Mesodermal cell (in vitro differentiated cells): ENCODE data around the gene CELF4.

Source experiments
- H3K27ac ChIP-seq: 2 replicates; pipeline ENCODE4 v1.7.0; 2013; ENCODE audit warnings: mild to moderate bottlenecking, low read depth, low read length, moderate library complexity; ENCODE audit not compliant: severe bottlenecking
- H3K36me3 ChIP-seq: 2 replicates; pipeline ENCODE4 v1.7.1; 2013; ENCODE audit warnings: mild to moderate bottlenecking, low read length, moderate library complexity; ENCODE audit not compliant: control insufficient read depth, insufficient read depth
- H3K4me1 ChIP-seq: one replicate; pipeline ENCODE4 v1.7.1; 2013; ENCODE audit warnings: mild to moderate bottlenecking, low read length; ENCODE audit not compliant: insufficient read depth, control insufficient read depth, poor library complexity, severe bottlenecking
- H3K4me3 ChIP-seq: 2 replicates; pipeline ENCODE4 v1.7.0; 2013; ENCODE audit warnings: low read length, control low read depth, mild to moderate bottlenecking; ENCODE audit not compliant: insufficient read depth, poor library complexity, severe bottlenecking; ENCODE audit errors: extremely low read depth
- H3K9me3 ChIP-seq: 2 replicates; pipeline ENCODE4 v1.7.1; 2013; ENCODE audit warnings: mild to moderate bottlenecking, low read length, moderate library complexity; ENCODE audit not compliant: control insufficient read depth
- WGBS, 2 experiments: methylation state at CpG; one replicate each; pipeline ENCODE4 v1.1.5; 2013; ENCODE audit warnings: missing lambda C conversion rate in 2 of 2; ENCODE audit not compliant: insufficient coverage in 2 of 2; 5-methylcytosine and 5-hydroxymethylcytosine counted together

The CELF4 gene

GRCh38 chr18:37572736-37573135, 7.1 kb upstream of the CELF4 start:
- H3K4me3 ChIP-seq = no peak overlapping the region
- H3K9me3 ChIP-seq = no peaks in the 10 kb centered on the region
- H3K4me1 ChIP-seq = peaks cover 11% of the 10 kb centered on the region
- 81 to 89% methylated on average over 2 of the region's 3 CpGs for whole genome bisulfite sequencing, 2 experiments
- H3K27ac ChIP-seq = no peak overlapping the region
- H3K36me3 ChIP-seq = no peaks in the 10 kb centered on the region

GRCh38 chr18:37571266-37571665, 5.7 kb upstream of the CELF4 start:
- peaks cover 12% of the 10 kb centered on the region for H3K4me1 ChIP-seq
- H3K4me3 ChIP-seq = no peak overlapping the region
- no peaks in the 10 kb centered on the region for H3K36me3 ChIP-seq
- no peak overlapping the region for H3K27ac ChIP-seq
- no peaks in the 10 kb centered on the region for H3K9me3 ChIP-seq
- WGBS, 2 experiments = 81 to 82% methylated on average over 3 of the region's 5 CpGs

- WGBS, 2 experiments = 48 to 70% methylated on average over 4 of the region's 5 CpGs
- no peak overlapping the region for H3K27ac ChIP-seq
- no peaks in the 10 kb centered on the region for H3K9me3 ChIP-seq
- H3K4me1 ChIP-seq = peaks cover 12% of the 10 kb centered on the region
- no peak overlapping the region for H3K4me3 ChIP-seq
- no peaks in the 10 kb centered on the region for H3K36me3 ChIP-seq
Measured at GRCh38 chr18:37570336-37570930, 4.8 kb upstream of the CELF4 start.

GRCh38 chr18:37568671-37569070, 3.1 kb upstream of the CELF4 start:
- Histone ChIP-seq H3K36me3 (no peaks in the 10 kb centered on the region), H3K4me3 (no peak overlapping the region), H3K27ac (no peak overlapping the region), H3K4me1 (peaks cover 8% of the 10 kb centered on the region), H3K9me3 (no peaks in the 10 kb centered on the region)
- 69 to 80% methylated on average over 1 to 2 of the region's 4 CpGs for WGBS, 2 experiments

- Histone ChIP-seq H3K36me3 (no peaks in the 10 kb centered on the region), H3K4me1 (peaks cover 8% of the 10 kb centered on the region), H3K27ac (no peak overlapping the region), H3K4me3 (no peak overlapping the region), H3K9me3 (no peaks in the 10 kb centered on the region)
- WGBS, 2 experiments = 36 to 70% methylated on average over 4 to 9 of the region's 10 CpGs
Measured at GRCh38 chr18:37567994-37568359, 2.4 kb upstream of the CELF4 start.

- no peaks in the 10 kb centered on the region for H3K36me3 ChIP-seq
- H3K4me1 ChIP-seq = peaks cover 8% of the 10 kb centered on the region
- no peak overlapping the region for H3K27ac ChIP-seq
- H3K9me3 ChIP-seq = no peaks in the 10 kb centered on the region
- peak overlapping the region; percentile 44 for H3K4me3 ChIP-seq
- 5 to 10% methylated on average over 21 to 53 of the region's 72 CpGs for WGBS, 2 experiments
Measured at GRCh38 chr18:37567061-37567993, 1.7 kb upstream of the CELF4 start.

GRCh38 chr18:37566479-37567060, 972 bp upstream of the CELF4 start:
- H3K27ac ChIP-seq = no peak overlapping the region
- no peaks in the 10 kb centered on the region for H3K9me3 ChIP-seq
- H3K4me1 ChIP-seq = peaks cover 8% of the 10 kb centered on the region
- H3K36me3 ChIP-seq = no peaks in the 10 kb centered on the region
- WGBS, 2 experiments = 1 to 3% methylated on average over 8 to 9 of the region's 51 CpGs
- peak overlapping the region; percentile 44 for H3K4me3 ChIP-seq

- WGBS, 2 experiments = 0% methylated on average over 20 to 42 of the region's 49 CpGs
- Histone ChIP-seq H3K36me3 (no peaks in the 10 kb centered on the region), H3K4me1 (peaks cover 8% of the 10 kb centered on the region), H3K9me3 (no peaks in the 10 kb centered on the region), H3K4me3 (peak overlapping the region; percentile 56), H3K27ac (no peak overlapping the region)
Measured at GRCh38 chr18:37565977-37566478, 430 bp upstream of the CELF4 start.

GRCh38 chr18:37564711-37565100, 892 bp downstream of the CELF4 start:
- H3K4me3 ChIP-seq = peak overlapping the region; percentile 56
- WGBS, 2 experiments = 0 to 2% methylated on average over 15 to 18 of the region's 19 CpGs

GRCh38 chr18:37563931-37564392, 1.6 kb downstream of the CELF4 start:
- H3K27ac ChIP-seq = no peak overlapping the region

More at GRCh38 chr18:37564711-37565100, 892 bp downstream of the CELF4 start:
- H3K27ac ChIP-seq = no peak overlapping the region
- H3K4me1 ChIP-seq = peaks cover 8% of the 10 kb centered on the region
- no peaks in the 10 kb centered on the region for H3K9me3 ChIP-seq
- H3K36me3 ChIP-seq = no peaks in the 10 kb centered on the region

More at GRCh38 chr18:37563931-37564392, 1.6 kb downstream of the CELF4 start:
- Histone ChIP-seq H3K36me3 (no peaks in the 10 kb centered on the region), H3K4me1 (peaks cover 8% of the 10 kb centered on the region), H3K4me3 (no peak overlapping the region), H3K9me3 (no peaks in the 10 kb centered on the region)
- WGBS, 2 experiments = 50 to 55% methylated on average over 9 to 10 of the region's 13 CpGs
